Keratinocyte (primary cell): ENCODE measurements around the gene ABHD13. TPM values are rescaled to one million over a fixed set of nuclear protein-coding genes. Genes with fewer than 3 reads are reported as not detected.

Experiments used
- DNase-seq: peaks from one replicate; pipeline ENCODE4 v3.0.0-alpha.2; 2011; ENCODE audit warnings: low read depth, missing footprints, low spot score
- FAIRE-seq: peaks from 2 replicates; lab custom pipeline; 2011; peaks lifted over from hg19 to GRCh38; lab: Jason Lieb, UNC
- H2AFZ ChIP-seq: 2 replicates; pipeline ENCODE4 v1.6.0; 2012; ENCODE audit warnings: low read length, control low read depth, inconsistent platforms; ENCODE audit not compliant: control insufficient read depth
- H3K27ac ChIP-seq: 2 replicates; pipeline ENCODE4 v1.5.1; 2011; ENCODE audit warnings: low read length; ENCODE audit not compliant: control insufficient read depth, insufficient read depth
- H3K27me3 ChIP-seq: 3 replicates; pipeline ENCODE4 v1.6.0; 2011; ENCODE audit warnings: low read length; ENCODE audit not compliant: control insufficient read depth, insufficient read depth; ENCODE audit errors: extremely low read depth
- H3K36me3 ChIP-seq, 2 experiments: 2 replicates in 1 of 2; 3 replicates in 1 of 2; pipeline ENCODE4 v1.5.1; 2011; ENCODE audit warnings: low read length in 2 of 2, mild to moderate bottlenecking in 1 of 2; ENCODE audit not compliant: control insufficient read depth in 2 of 2, insufficient read depth in 2 of 2; ENCODE audit errors: extremely low read depth in 1 of 2
- H3K4me1 ChIP-seq: 3 replicates; pipeline ENCODE4 v1.5.1; 2011; ENCODE audit warnings: low read length; ENCODE audit not compliant: control insufficient read depth, insufficient read depth; ENCODE audit errors: extremely low read depth
- H3K4me2 ChIP-seq: 3 replicates; pipeline ENCODE4 v1.6.0; 2011; ENCODE audit warnings: low read depth, low read length; ENCODE audit not compliant: control insufficient read depth, insufficient read depth; ENCODE audit errors: extremely low read depth
- H3K4me3 ChIP-seq, 3 experiments: fragments of 200-600 bp in 1 of 3; sonication (generic) in 1 of 3; 2 replicates in 2 of 3; 3 replicates in 1 of 3; pipeline ENCODE4 v1.5.1; 2011 to 2016; ENCODE audit warnings: low read length in 3 of 3, mild to moderate bottlenecking in 3 of 3, control low read depth in 2 of 3, inconsistent platforms in 1 of 3, low read depth in 1 of 3, mixed read lengths in 1 of 3, mixed run types in 1 of 3, moderate library complexity in 1 of 3; ENCODE audit not compliant: control insufficient read depth in 2 of 3, insufficient read depth in 2 of 3; ENCODE audit errors: extremely low read depth in 1 of 3
- H3K79me2 ChIP-seq: 2 replicates; pipeline ENCODE4 v1.6.0; 2012; ENCODE audit warnings: low read length; ENCODE audit not compliant: control insufficient read depth, insufficient read depth
- H3K9ac ChIP-seq: 3 replicates; pipeline ENCODE4 v1.6.0; 2011; ENCODE audit warnings: low read length; ENCODE audit not compliant: control insufficient read depth, insufficient read depth; ENCODE audit errors: extremely low read depth
- H3K9me1 ChIP-seq: 3 replicates; pipeline ENCODE4 v1.6.0; 2011; ENCODE audit warnings: low read length; ENCODE audit not compliant: control insufficient read depth, insufficient read depth; ENCODE audit errors: extremely low read depth
- H3K9me3 ChIP-seq: 2 replicates; pipeline ENCODE4 v1.5.1; 2012; ENCODE audit warnings: low read depth, low read length; ENCODE audit not compliant: control insufficient read depth
- H4K20me1 ChIP-seq: 3 replicates; pipeline ENCODE4 v1.6.0; 2011; ENCODE audit warnings: low read length; ENCODE audit not compliant: control insufficient read depth, insufficient read depth; ENCODE audit errors: extremely low read depth
- CTCF ChIP-seq, 3 experiments: IDR thresholded peaks in 1 of 3; conservative IDR thresholded peaks in 1 of 3; optimal IDR thresholded peaks in 1 of 3; 2 replicates in 2 of 3; 3 replicates in 1 of 3; pipeline versions ENCODE3 to v1.5.1; 2011; ENCODE audit warnings: low read length in 3 of 3, mild to moderate bottlenecking in 3 of 3, moderate library complexity in 2 of 3, control low read depth in 1 of 3, inconsistent platforms in 1 of 3; ENCODE audit not compliant: insufficient read depth in 2 of 3; ENCODE audit errors: extremely low read depth in 1 of 3
- EZH2 ChIP-seq: IDR thresholded peaks from one replicate; pipeline ENCODE4 v1.6.1; 2012; ENCODE audit warnings: inconsistent platforms, mild to moderate bottlenecking, low read length, moderate library complexity
- dilution Hi-C: fragments of 300-500 bp; cut with MboI; formaldehyde crosslinking; loops from one replicate; pipeline ENCODE4 v1.7.0; 2020; ENCODE audit warnings: low sequenced_read_pairs; ENCODE audit not compliant: extremely low pct_ligation_motif_present
- polyA plus RNA-seq, 5 experiments: library from polyadenylated mRNA; depleted of rRNA in 3 of 5; stranded (reverse) in 3 of 5; stranded (forward) in 1 of 5; unstranded in 1 of 5; fragments of >200 nt; gene quantifications; 1 replicate in 1 of 5; 2 replicates in 3 of 5; 3 replicates in 1 of 5; pipeline versions ENCODE4 v1.2.1 to v1.2.3, GENCODE V29; 2011 to 2012; ENCODE audit warnings: missing spikeins in 2 of 5, low read depth in 1 of 5, low replicate concordance in 1 of 5

The ABHD13 gene
- polyA plus RNA-seq, 1 donor (not counting 4 experiments of a cell fraction or from before 2014, with no cell fraction given): 12.8 TPM

GRCh38 chr13:108195146-108195545, 23.0 kb upstream of the ABHD13 start:
- Histone ChIP-seq H3K9me3 (peaks cover 11% of the 10 kb centered on the region), H3K9me1 (no peaks in the 10 kb centered on the region), H3K4me2 (no peak overlapping the region), H3K9ac (no peak overlapping the region), H3K36me3 (no peaks in the 10 kb centered on the region), H3K27me3 (no peaks in the 10 kb centered on the region), H3K79me2 (no peaks in the 10 kb centered on the region), H2AFZ (no peak overlapping the region), H3K4me1 (peaks cover 13% of the 10 kb centered on the region), H3K27ac (no peak overlapping the region), H3K4me3 (no peak overlapping the region), H4K20me1 (no peaks in the 10 kb centered on the region)
- FAIRE-seq (no peak), DNase-seq (no peak)
- TF ChIP-seq EZH2 (no peak), CTCF (optimal IDR thresholded peaks at IDR 0.05 in 1 of 3, IDR thresholded peaks at IDR 0.05 in 1 of 3, conservative IDR thresholded peaks at IDR 0.05 in 1 of 3; ENCODE audit: extremely low read depth in 1 of 3, insufficient read depth in 2 of 3, low read length in 3 of 3) (no peak)
- dilution Hi-C loops: no loop called here

- Histone ChIP-seq H3K9me1 (no peaks in the 10 kb centered on the region), H3K36me3 (no peaks in the 10 kb centered on the region), H3K4me3 (no peak overlapping the region), H4K20me1 (no peaks in the 10 kb centered on the region), H3K9ac (no peak overlapping the region), H3K79me2 (no peaks in the 10 kb centered on the region), H2AFZ (no peak overlapping the region), H3K9me3 (peaks cover 11% of the 10 kb centered on the region), H3K27me3 (no peaks in the 10 kb centered on the region), H3K4me2 (no peak overlapping the region), H3K27ac (no peak overlapping the region), H3K4me1 (peaks cover 13% of the 10 kb centered on the region)
- DNase-seq (no peak), FAIRE-seq (no peak)
- TF ChIP-seq EZH2 (no peak), CTCF (optimal IDR thresholded peaks at IDR 0.05 in 1 of 3, IDR thresholded peaks at IDR 0.05 in 1 of 3, conservative IDR thresholded peaks at IDR 0.05 in 1 of 3; ENCODE audit: extremely low read depth in 1 of 3, insufficient read depth in 2 of 3, low read length in 3 of 3) (no peak)
- dilution Hi-C loops: no loop called here
Measured at GRCh38 chr13:108195861-108196260, 22.3 kb upstream of the ABHD13 start.
